H1 (cell line): ENCODE results near the gene CPED1. TPM values are rescaled to one million over a fixed set of nuclear protein-coding genes. Genes with fewer than 3 reads are reported as not detected.

Source experiments
- CTCF ChIA-PET: fragments of 300-600 bp; sonication (Branson Sonifier 250); formaldehyde crosslinking; loops from one replicate; lab custom pipeline; 2021; ENCODE audit not compliant: partially characterized antibody; lab: Charles Lee
- POLR2A ChIA-PET: fragments of 300-600 bp; sonication (Branson Sonifier 250); formaldehyde crosslinking; loops from one replicate; lab custom pipeline; 2021; ENCODE audit warnings: inconsistent platforms; ENCODE audit not compliant: partially characterized antibody; lab: Charles Lee
- DNase-seq, 2 experiments: peaks; one replicate each; pipeline versions ENCODE4 v3.0.0 to v3.0.0-alpha.2; 2010 to 2022; ENCODE audit warnings: low spot score in 2 of 2, low read depth in 1 of 2, mixed read lengths in 1 of 2
- FAIRE-seq: peaks from 2 replicates; lab custom pipeline; 2011; peaks lifted over from hg19 to GRCh38; lab: Jason Lieb, UNC
- H2AFZ ChIP-seq: 2 replicates; pipeline ENCODE4 v1.8.1; 2012; ENCODE audit warnings: low read length, inconsistent platforms
- H2AK5ac ChIP-seq: 2 replicates; pipeline ENCODE4 v1.6.1; 2013; ENCODE audit warnings: low read depth, low read length
- H2BK120ac ChIP-seq: replicated peaks from 2 replicates; pipeline ENCODE3; 2013; ENCODE audit warnings: low read depth, low read length, inconsistent platforms
- H2BK12ac ChIP-seq: 2 replicates; pipeline ENCODE4 v1.6.1; 2013; ENCODE audit warnings: low read depth, low read length
- H2BK15ac ChIP-seq: 2 replicates; pipeline ENCODE4 v1.6.1; 2013; ENCODE audit warnings: low read length
- H2BK20ac ChIP-seq: 2 replicates; pipeline ENCODE4 v1.6.1; 2013; ENCODE audit warnings: low read length
- H2BK5ac ChIP-seq: 2 replicates; pipeline ENCODE4 v1.6.1; 2013; ENCODE audit warnings: low read depth, low read length
- H3K14ac ChIP-seq: 2 replicates; pipeline ENCODE4 v1.6.1; 2013; ENCODE audit warnings: inconsistent platforms; ENCODE audit not compliant: insufficient read length
- H3K18ac ChIP-seq: 2 replicates; pipeline ENCODE4 v1.6.1; 2013; ENCODE audit warnings: low read length; ENCODE audit errors: extremely low read depth
- H3K23ac ChIP-seq: 2 replicates; pipeline ENCODE4 v1.6.1; 2013; ENCODE audit warnings: inconsistent platforms; ENCODE audit not compliant: insufficient read length
- H3K23me2 ChIP-seq: 2 replicates; pipeline ENCODE4 v1.6.1; 2013; ENCODE audit warnings: low read depth, low read length
- H3K27ac ChIP-seq: 2 replicates; pipeline ENCODE4 v1.6.1; 2011; ENCODE audit warnings: low read depth, low read length, inconsistent platforms
- H3K27me3 ChIP-seq, 4 experiments: replicated peaks in 1 of 4; 1 replicate in 1 of 4; 2 replicates in 3 of 4; pipeline versions ENCODE4 v1.6.1 to v1.8.1; 2011 to 2013; ENCODE audit warnings: low read length in 3 of 4, mild to moderate bottlenecking in 3 of 4, inconsistent platforms in 2 of 4, mixed read lengths in 2 of 4, moderate library complexity in 1 of 4; ENCODE audit not compliant: control insufficient read depth in 3 of 4, insufficient read depth in 3 of 4; ENCODE audit errors: extremely low read depth in 1 of 4
- H3K36me3 ChIP-seq, 4 experiments: 2 replicates each; pipeline versions ENCODE4 v1.6.1 to v1.8.1; 2011 to 2013; ENCODE audit warnings: mild to moderate bottlenecking in 4 of 4, low read length in 3 of 4, moderate library complexity in 2 of 4, control low read depth in 1 of 4, inconsistent platforms in 1 of 4; ENCODE audit not compliant: insufficient read depth in 4 of 4, control insufficient read depth in 2 of 4
- H3K4ac ChIP-seq: replicated peaks from 2 replicates; pipeline ENCODE3; 2013; ENCODE audit warnings: low read length, low read depth, mixed read lengths, inconsistent platforms; ENCODE audit not compliant: insufficient read length
- H3K4me1 ChIP-seq, 4 experiments: replicated peaks in 1 of 4; 1 replicate in 1 of 4; 2 replicates in 3 of 4; pipeline versions ENCODE4 v1.6.1 to v1.8.1; 2011 to 2013; ENCODE audit warnings: low read length in 3 of 4, inconsistent platforms in 2 of 4, mixed read lengths in 1 of 4; ENCODE audit not compliant: insufficient read depth in 4 of 4, control insufficient read depth in 3 of 4
- H3K4me2 ChIP-seq, 2 experiments: 2 replicates each; pipeline versions ENCODE4 v1.6.1 to v1.8.1; 2011 to 2013; ENCODE audit warnings: low read depth in 2 of 2, low read length in 2 of 2, control low read depth in 1 of 2, inconsistent platforms in 1 of 2, mild to moderate bottlenecking in 1 of 2; ENCODE audit not compliant: insufficient read depth in 1 of 2
- H3K4me3 ChIP-seq, 4 experiments: fragments of 200-600, 300-600 bp in 1 of 4; sonication (generic), shearing (Covaris generic), sonication (Bioruptor Twin) in 1 of 4; 2 replicates each; pipeline versions ENCODE4 v1.5.1 to v1.8.1; 2011 to 2016; ENCODE audit warnings: low read length in 4 of 4, low read depth in 3 of 4, control low read depth in 2 of 4, inconsistent platforms in 2 of 4, mild to moderate bottlenecking in 2 of 4, mixed read lengths in 1 of 4, moderate library complexity in 1 of 4; ENCODE audit not compliant: insufficient read depth in 2 of 4; ENCODE audit errors: extremely low read depth in 1 of 4
- H3K56ac ChIP-seq: replicated peaks from 2 replicates; pipeline ENCODE3; 2013; ENCODE audit warnings: low read depth, mild to moderate bottlenecking, mixed read lengths, low read length, inconsistent platforms; ENCODE audit not compliant: insufficient read length
- H3K79me1 ChIP-seq: 2 replicates; pipeline ENCODE4 v1.6.1; 2013; ENCODE audit warnings: low read depth, low read length, control low read depth
- H3K79me2 ChIP-seq, 2 experiments: 2 replicates each; pipeline versions ENCODE4 v1.6.1 to v1.8.1; 2012 to 2013; ENCODE audit warnings: low read length in 2 of 2, mild to moderate bottlenecking in 2 of 2, inconsistent platforms in 1 of 2; ENCODE audit not compliant: insufficient read depth in 2 of 2, control insufficient read depth in 1 of 2
- H3K9ac ChIP-seq, 4 experiments: replicated peaks in 1 of 4; 1 replicate in 1 of 4; 2 replicates in 3 of 4; pipeline versions ENCODE4 v1.6.1 to v1.8.1; 2011 to 2013; ENCODE audit warnings: low read depth in 3 of 4, low read length in 3 of 4, control low read depth in 2 of 4, mild to moderate bottlenecking in 2 of 4, moderate library complexity in 2 of 4, inconsistent platforms in 1 of 4; ENCODE audit errors: extremely low read depth in 1 of 4
- H3K9me3 ChIP-seq, 2 experiments: 2 replicates each; pipeline versions ENCODE4 v1.6.1 to v1.8.1; 2012 to 2013; ENCODE audit warnings: mild to moderate bottlenecking in 2 of 2, moderate library complexity in 2 of 2, control low read depth in 1 of 2, inconsistent platforms in 1 of 2, low read depth in 1 of 2, low read length in 1 of 2, mixed read lengths in 1 of 2; ENCODE audit not compliant: insufficient read depth in 2 of 2
- H4K20me1 ChIP-seq, 2 experiments: replicated peaks in 1 of 2; 2 replicates each; pipeline versions ENCODE3 to v1.8.1; 2011 to 2013; ENCODE audit warnings: inconsistent platforms in 2 of 2, low read length in 2 of 2, mild to moderate bottlenecking in 1 of 2; ENCODE audit not compliant: insufficient read depth in 2 of 2, control insufficient read depth in 1 of 2
- H4K5ac ChIP-seq: 2 replicates; pipeline ENCODE4 v1.6.1; 2013; ENCODE audit warnings: low read length, low read depth, mixed read lengths, inconsistent platforms; ENCODE audit not compliant: insufficient read length
- H4K8ac ChIP-seq: 2 replicates; pipeline ENCODE4 v1.8.0; 2013; ENCODE audit warnings: mild to moderate bottlenecking, moderate library complexity, low read length, inconsistent platforms; ENCODE audit not compliant: insufficient read depth; ENCODE audit errors: extremely low read depth
- H4K91ac ChIP-seq: replicated peaks from 2 replicates; pipeline ENCODE3; 2013; ENCODE audit warnings: low read length, mixed read lengths, inconsistent platforms; ENCODE audit not compliant: insufficient read length
- CHD1 ChIP-seq: IDR thresholded peaks from 2 replicates; pipeline ENCODE4 v1.6.1; 2012; ENCODE audit warnings: low read depth, low read length, improper control_type of control experiment
- CHD2 ChIP-seq: IDR thresholded peaks from 2 replicates; pipeline ENCODE4 v1.6.1; 2012; ENCODE audit warnings: low read length, improper control_type of control experiment
- CREB1 ChIP-seq: IDR thresholded peaks from 2 replicates; pipeline ENCODE4 v1.6.1; 2012; ENCODE audit warnings: inconsistent platforms
- HDAC2 ChIP-seq, 2 experiments: fragments of 300-600 bp in 1 of 2; sonication (generic) in 1 of 2; IDR thresholded peaks; 2 replicates each; pipeline ENCODE4 v1.6.1; 2011 to 2012; ENCODE audit warnings: low read depth in 2 of 2, low read length in 2 of 2, mild to moderate bottlenecking in 2 of 2, moderate library complexity in 2 of 2, borderline replicate concordance in 1 of 2, inconsistent platforms in 1 of 2
- HDAC6 ChIP-seq: IDR thresholded peaks from one replicate; pipeline ENCODE4 v1.7.1; 2012; ENCODE audit warnings: low read depth, mild to moderate bottlenecking, inconsistent platforms, low read length, moderate library complexity
- POLR2AphosphoS5 ChIP-seq: IDR thresholded peaks from 2 replicates; pipeline ENCODE4 v1.6.1; 2011; ENCODE audit warnings: low read depth, low read length
- RNF2 ChIP-seq: fragments of 200-900, 300-1000 bp; sonication (generic); IDR thresholded peaks from 2 replicates; pipeline ENCODE4 v1.7.1; 2016; ENCODE audit warnings: borderline replicate concordance, low read depth, mild to moderate bottlenecking, antibody characterized with exemption, low read length; ENCODE audit not compliant: poor library complexity, severe bottlenecking; ENCODE audit errors: missing control alignments
- SAP30 ChIP-seq: fragments of 300-600 bp; sonication (generic); IDR thresholded peaks from 2 replicates; pipeline ENCODE4 v1.7.1; 2012; ENCODE audit warnings: low read length, moderate library complexity, mild to moderate bottlenecking, inconsistent platforms; ENCODE audit not compliant: insufficient read depth, insufficient replicate concordance
- SUZ12 ChIP-seq: fragments of 200-600 bp; sonication (generic); IDR thresholded peaks from 2 replicates; pipeline ENCODE4 v1.6.1; 2012; ENCODE audit warnings: mild to moderate bottlenecking, inconsistent platforms, low read length, moderate library complexity, mixed read lengths
- TAF7 ChIP-seq: optimal IDR thresholded peaks from 2 replicates; pipeline ENCODE3; 2011; ENCODE audit warnings: low read depth, mild to moderate bottlenecking, inconsistent platforms, low read length, moderate library complexity, borderline replicate concordance
- TBP ChIP-seq: IDR thresholded peaks from 2 replicates; pipeline ENCODE4 v1.6.1; 2011; ENCODE audit warnings: low read depth, low read length, improper control_type of control experiment
- TCF12 ChIP-seq: IDR thresholded peaks from 2 replicates; pipeline ENCODE4 v1.6.1; 2011; ENCODE audit warnings: low read depth, mild to moderate bottlenecking, low read length
- WGBS, 2 experiments: shearing (Covaris generic) in 1 of 2; methylation state at CpG; one replicate each; pipeline versions ENCODE4 v1.1.6 to v1.1.7; 2013 to 2015; ENCODE audit warnings: low lambda C conversion rate in 2 of 2, mixed read lengths in 2 of 2, inconsistent platforms in 1 of 2, low coverage in 1 of 2, missing lambda C conversion rate in 1 of 2; ENCODE audit not compliant: insufficient replicate concordance in 2 of 2, insufficient coverage in 1 of 2, insufficient read length in 1 of 2; ENCODE audit errors: extremely low coverage in 1 of 2, missing lambda C conversion rate in 1 of 2; 5-methylcytosine and 5-hydroxymethylcytosine counted together
- polyA plus RNA-seq, 7 experiments: library from polyadenylated mRNA; depleted of rRNA in 3 of 7; stranded (reverse) in 5 of 7; unstranded in 2 of 7; fragments of >200 nt in 5 of 7; fragments of 200-250 nt in 2 of 7; gene quantifications; 1 replicate in 5 of 7; 2 replicates in 1 of 7; 4 replicates in 1 of 7; pipeline versions ENCODE4 v1.2.1 to v1.2.3, GENCODE V29; 2011 to 2013; ENCODE audit warnings: missing spikeins in 2 of 7, mixed read lengths in 2 of 7
- total RNA-seq: library from RNA; stranded (reverse); fragmentation: NEBNext Ultra II Directional; extraction: Animal tissue kit (Norgen Biotek cat#: 25700); gene quantifications from 2 replicates; pipeline ENCODE4 v1.2.1, GENCODE V29; 2021

The CPED1 gene
- total and polyA plus RNA-seq, 2 of the 8 experiments (the other 6 are each of a cell fraction or from before 2014, with no cell fraction given): 0.08 to 0.39 TPM

- no peak overlapping the region for H4K91ac ChIP-seq
- no peak overlapping the region for H4K8ac ChIP-seq
- no peak overlapping the region for H2BK20ac ChIP-seq
- H3K79me1 ChIP-seq: no peaks in the 10 kb centered on the region
- H3K9me3 ChIP-seq: no peaks in the 10 kb centered on the region
- FAIRE-seq: no peak
- WGBS, 2 experiments: 90% methylated on average over 3 of the region's 3 CpGs; no CpG with 5 or more reads in 1 of the 2 experiments
- no peak overlapping the region for H2BK5ac ChIP-seq
- H3K36me3 ChIP-seq: no peaks in the 10 kb centered on the region
- no peak overlapping the region for H3K23ac ChIP-seq
- no peak for DNase-seq
- H3K4me2 ChIP-seq: no peak overlapping the region
- no peak overlapping the region for H3K4ac ChIP-seq
- no peak overlapping the region for H2AFZ ChIP-seq
- H3K79me2 ChIP-seq: no peaks in the 10 kb centered on the region
- H3K18ac ChIP-seq: no peak overlapping the region
- TF ChIP-seq CHD2: no peak
- no peak for TF ChIP-seq RNF2
- TF ChIP-seq HDAC6: no peak
- TF ChIP-seq CREB1: no peak
- TF ChIP-seq SAP30: no peak
- no peak for TF ChIP-seq TAF7
- no peak for TF ChIP-seq CHD1
- TF ChIP-seq TCF12: no peak
- TF ChIP-seq HDAC2 (IDR thresholded peaks at IDR 0.05; ENCODE audit: borderline replicate concordance in 1 of 2, low read depth in 2 of 2, low read length in 2 of 2): no peak
- no peak for TF ChIP-seq POLR2AphosphoS5
- no peak for TF ChIP-seq SUZ12
- TF ChIP-seq TBP: no peak
- no peak overlapping the region for H3K14ac ChIP-seq
- no peak overlapping the region for H3K27ac ChIP-seq
- no peak overlapping the region for H2BK15ac ChIP-seq
- no peaks in the 10 kb centered on the region for H4K20me1 ChIP-seq
- H3K27me3 ChIP-seq: no peaks in the 10 kb centered on the region
- ChIA-PET CTCF (no interaction called here), POLR2A (no interaction called here)
- H2BK120ac ChIP-seq: no peak overlapping the region
- H2AK5ac ChIP-seq: no peak overlapping the region
- H4K5ac ChIP-seq: no peak overlapping the region
- H2BK12ac ChIP-seq: no peak overlapping the region
- H3K4me3 ChIP-seq: no peak overlapping the region
- H3K56ac ChIP-seq: no peak overlapping the region
- H3K4me1 ChIP-seq: no peaks in the 10 kb centered on the region
- no peak overlapping the region for H3K9ac ChIP-seq
- H3K23me2 ChIP-seq: no peaks in the 10 kb centered on the region
These were observed 333.9 kb downstream of the CPED1 start for GRCh38 chr7:121322460-121322859.
